Fibroblast of lung (primary cell): ENCODE data around the gene DNMBP.

Experiments
- EZH2 ChIP-seq: IDR thresholded peaks from 2 replicates; pipeline ENCODE4 v1.5.1; 2012; ENCODE audit warnings: low read length, control low read depth, mild to moderate bottlenecking; ENCODE audit errors: missing control alignments
- TF ChIP-seq, protein P1 (sequence below), 2 donors: IDR thresholded peaks in 1 of 2; conservative IDR thresholded peaks in 1 of 2; 1 replicate in 1 of 2; 2 replicates in 1 of 2; pipeline ENCODE4 v1.5.1; 2011 to 2012; ENCODE audit warnings: low read length in 2 of 2, control low read depth in 1 of 2, inconsistent platforms in 1 of 2, low read depth in 1 of 2, mild to moderate bottlenecking in 1 of 2

DNA sequence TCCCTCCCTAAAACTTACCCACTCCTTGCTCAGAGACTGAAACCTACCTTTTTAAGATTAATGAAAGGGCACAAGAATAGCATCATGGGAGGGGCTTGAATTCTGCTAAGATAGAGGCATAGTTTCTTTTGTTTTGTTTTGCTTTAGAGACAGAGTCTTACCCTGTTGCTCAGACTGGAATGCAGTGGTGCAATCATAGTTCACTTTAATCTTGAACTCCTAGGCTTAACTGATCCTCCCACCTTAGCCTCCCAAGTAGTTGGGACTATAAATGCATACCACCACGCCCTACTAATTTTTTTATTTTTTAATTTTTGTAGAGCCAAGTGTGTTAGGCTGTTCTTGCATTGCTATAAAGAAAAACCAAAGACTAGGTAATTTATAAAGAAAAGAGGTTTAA, 17.7 kb upstream of the DNMBP start:
- TF ChIP-seq, protein P1, sequence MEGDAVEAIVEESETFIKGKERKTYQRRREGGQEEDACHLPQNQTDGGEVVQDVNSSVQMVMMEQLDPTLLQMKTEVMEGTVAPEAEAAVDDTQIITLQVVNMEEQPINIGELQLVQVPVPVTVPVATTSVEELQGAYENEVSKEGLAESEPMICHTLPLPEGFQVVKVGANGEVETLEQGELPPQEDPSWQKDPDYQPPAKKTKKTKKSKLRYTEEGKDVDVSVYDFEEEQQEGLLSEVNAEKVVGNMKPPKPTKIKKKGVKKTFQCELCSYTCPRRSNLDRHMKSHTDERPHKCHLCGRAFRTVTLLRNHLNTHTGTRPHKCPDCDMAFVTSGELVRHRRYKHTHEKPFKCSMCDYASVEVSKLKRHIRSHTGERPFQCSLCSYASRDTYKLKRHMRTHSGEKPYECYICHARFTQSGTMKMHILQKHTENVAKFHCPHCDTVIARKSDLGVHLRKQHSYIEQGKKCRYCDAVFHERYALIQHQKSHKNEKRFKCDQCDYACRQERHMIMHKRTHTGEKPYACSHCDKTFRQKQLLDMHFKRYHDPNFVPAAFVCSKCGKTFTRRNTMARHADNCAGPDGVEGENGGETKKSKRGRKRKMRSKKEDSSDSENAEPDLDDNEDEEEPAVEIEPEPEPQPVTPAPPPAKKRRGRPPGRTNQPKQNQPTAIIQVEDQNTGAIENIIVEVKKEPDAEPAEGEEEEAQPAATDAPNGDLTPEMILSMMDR (conservative IDR thresholded peaks at IDR 0.05 in 1 of 2, IDR thresholded peaks at IDR 0.05 in 1 of 2; ENCODE audit: low read depth in 1 of 2, low read length in 2 of 2) = no peak
- TF ChIP-seq EZH2 = no peak
